B cell (primary cell): ENCODE results near the gene PRKN. TPM values are rescaled to one million over a fixed set of nuclear protein-coding genes. Genes with fewer than 3 reads are reported as not detected.

Experiments used
- ATAC-seq: fragments of 200-7000 bp; cut with Tn5 transposase; one replicate; pipeline ENCODE4 v1.10.0; 2021; ENCODE audit warnings: low read depth, mild to moderate bottlenecking, moderate number of reproducible peaks, moderate library complexity
- CTCF ChIA-PET: fragments of 350-600 bp; sonication (Branson Sonifier 250); formaldehyde crosslinking; loops from one replicate; lab custom pipeline; 2021; ENCODE audit warnings: antibody characterized with exemption, inconsistent platforms; lab: Charles Lee
- POLR2A ChIA-PET: fragments of 350-600 bp; sonication (Branson Sonifier 250); formaldehyde crosslinking; loops from one replicate; lab custom pipeline; 2021; ENCODE audit warnings: antibody characterized with exemption; lab: Charles Lee
- DNase-seq: peaks from one replicate; pipeline ENCODE4 v3.0.0; 2013
- H2AFZ ChIP-seq: 2 replicates; pipeline ENCODE4 v1.6.1; 2012; ENCODE audit warnings: mild to moderate bottlenecking, low read depth, low read length; ENCODE audit not compliant: insufficient read depth, poor library complexity, severe bottlenecking
- H3K27ac ChIP-seq, 2 donors: 1 replicate in 1 of 2; 2 replicates in 1 of 2; pipeline ENCODE4 v1.5.1; 2012 to 2013; ENCODE audit warnings: low read length in 2 of 2, mild to moderate bottlenecking in 2 of 2, moderate library complexity in 1 of 2
- H3K27me3 ChIP-seq, 4 experiments: fragments of 200-600 bp in 1 of 4; sonication (generic) in 1 of 4; replicated peaks in 1 of 4; 1 replicate in 2 of 4; 2 replicates in 2 of 4; pipeline versions ENCODE4 v1.6.1 to v1.7.0; 2013 to 2016; ENCODE audit warnings: low read length in 3 of 4, mild to moderate bottlenecking in 2 of 4, mixed read lengths in 1 of 4, moderate library complexity in 1 of 4; ENCODE audit not compliant: insufficient read depth in 4 of 4, control insufficient read depth in 3 of 4; ENCODE audit errors: control extremely low read depth in 1 of 4
- H3K36me3 ChIP-seq, 2 experiments: replicated peaks in 1 of 2; 1 replicate in 1 of 2; 2 replicates in 1 of 2; pipeline versions ENCODE4 v1.6.1 to v1.7.1; 2013; ENCODE audit warnings: low read length in 1 of 2; ENCODE audit not compliant: insufficient read depth in 2 of 2, control insufficient read depth in 1 of 2; ENCODE audit errors: control extremely low read depth in 1 of 2, extremely low read depth in 1 of 2
- H3K4me1 ChIP-seq, 2 donors: fragments of 200-600 bp in 1 of 2; sonication (generic) in 1 of 2; 1 replicate in 1 of 2; 2 replicates in 1 of 2; pipeline versions ENCODE4 v1.5.1 to v1.6.1; 2013 to 2017; ENCODE audit warnings: low read length in 2 of 2; ENCODE audit not compliant: control insufficient read depth in 2 of 2, insufficient read depth in 2 of 2
- H3K4me2 ChIP-seq: replicated peaks from 2 replicates; pipeline ENCODE3; 2012; ENCODE audit warnings: mild to moderate bottlenecking, low read depth, low read length; ENCODE audit not compliant: poor library complexity, severe bottlenecking
- H3K4me3 ChIP-seq, 5 experiments: fragments of 200-600 bp in 1 of 5; sonication (generic) in 1 of 5; 1 replicate in 3 of 5; 2 replicates in 2 of 5; pipeline versions ENCODE4 v1.5.1 to v1.7.0; 2011 to 2016; ENCODE audit warnings: low read length in 4 of 5, mild to moderate bottlenecking in 4 of 5, low read depth in 2 of 5, control low read depth in 1 of 5, moderate library complexity in 1 of 5; ENCODE audit not compliant: insufficient read depth in 1 of 5; ENCODE audit errors: control extremely low read depth in 1 of 5, extremely low read depth in 1 of 5
- H3K79me2 ChIP-seq: fragments of 200-600 bp; sonication (generic); one replicate; pipeline ENCODE4 v1.6.0; 2016; ENCODE audit warnings: low read length; ENCODE audit not compliant: control insufficient read depth, insufficient read depth
- H3K9ac ChIP-seq: fragments of 200-600 bp; sonication (generic); 2 replicates; pipeline ENCODE4 v1.6.1; 2017; ENCODE audit warnings: mild to moderate bottlenecking, low read length, moderate library complexity
- H3K9me3 ChIP-seq, 3 donors: one replicate each; pipeline versions ENCODE4 v1.6.1 to v1.7.1; 2013; ENCODE audit warnings: low read length in 2 of 3; ENCODE audit not compliant: control insufficient read depth in 2 of 3, insufficient read depth in 1 of 3; ENCODE audit errors: control extremely low read depth in 1 of 3
- H4K20me1 ChIP-seq: 2 replicates; pipeline ENCODE4 v1.6.0; 2012; ENCODE audit warnings: mild to moderate bottlenecking, low read length; ENCODE audit not compliant: insufficient read depth, control insufficient read depth, poor library complexity, severe bottlenecking
- H3K27ac Mint-ChIP-seq: one replicate; pipeline ENCODE4 v1.8.0; 2021; ENCODE audit warnings: mixed read lengths
- H3K27me3 Mint-ChIP-seq: one replicate; pipeline ENCODE4 v1.8.0; 2021; ENCODE audit warnings: mixed read lengths
- H3K4me1 Mint-ChIP-seq: one replicate; pipeline ENCODE4 v1.8.0; 2021; ENCODE audit warnings: mixed read lengths
- H3K4me3 Mint-ChIP-seq: one replicate; pipeline ENCODE4 v1.8.0; 2021; ENCODE audit warnings: mixed read lengths
- H3K9me3 Mint-ChIP-seq: one replicate; pipeline ENCODE4 v1.8.0; 2022; ENCODE audit warnings: mixed read lengths; ENCODE audit not compliant: insufficient read depth
- EZH2 ChIP-seq: IDR thresholded peaks from 2 replicates; pipeline ENCODE4 v1.6.1; 2012; ENCODE audit warnings: borderline replicate concordance, low read depth, mild to moderate bottlenecking, moderate library complexity, low read length; ENCODE audit not compliant: insufficient read depth, poor library complexity, severe bottlenecking
- WGBS: methylation state at CpG from one replicate; pipeline ENCODE4 v1.1.5; 2013; ENCODE audit warnings: missing lambda C conversion rate; ENCODE audit not compliant: insufficient coverage; 5-methylcytosine and 5-hydroxymethylcytosine counted together
- intact Hi-C: fragments of 100-400 bp; cut with micrococcal nuclease; formaldehyde crosslinking; loops from one replicate; pipeline ENCODE4 v1.10.0; 2022
- polyA plus RNA-seq: library from polyadenylated mRNA; depleted of rRNA; stranded (reverse); fragments of >200 nt; gene quantifications from 2 replicates; pipeline ENCODE4 v1.2.3, GENCODE V29; 2012
- total RNA-seq, 2 donors: library from RNA; stranded (reverse); fragments of 120-200 nt in 1 of 2; gene quantifications; 1 replicate in 1 of 2; 2 replicates in 1 of 2; pipeline versions ENCODE4 v1.2.3 to v1.2.4, GENCODE V29; 2013 to 2022
- TF ChIP-seq, protein P1 (sequence below): fragments of 200-600 bp; IDR thresholded peaks from one replicate; pipeline ENCODE4 v1.8.0; 2022; ENCODE audit warnings: antibody characterized with exemption, mild to moderate bottlenecking

The PRKN gene
- total and polyA plus RNA-seq, 2 donors (not counting 1 experiment from before 2014, with no cell fraction given), result 1.6 to 6.2 TPM

GRCh38 chr6:161832622-161833021, 894.9 kb downstream of the PRKN start:
- no peak overlapping the region for H3K4me2 ChIP-seq
- H3K9me3 ChIP-seq, result peaks cover 0 to 3% (median 0%) of the 10 kb centered on the region in 3 donors
- Mint-ChIP-seq H3K27ac (no peak overlapping the region), H3K4me1 (no peaks in the 10 kb centered on the region), H3K9me3 (no peaks in the 10 kb centered on the region), H3K4me3 (no peak overlapping the region), H3K27me3 (peaks cover 5% of the 10 kb centered on the region)
- intact Hi-C loops, result no loop called here
- H3K4me3 ChIP-seq, result no peak overlapping the region
- no peak for DNase-seq
- ChIA-PET POLR2A (no interaction called here), CTCF (no interaction called here)
- no peak overlapping the region for H3K9ac ChIP-seq
- no peaks in the 10 kb centered on the region for H3K36me3 ChIP-seq
- H3K4me1 ChIP-seq, result no peaks in the 10 kb centered on the region
- no peaks in the 10 kb centered on the region for H3K79me2 ChIP-seq
- H4K20me1 ChIP-seq, result no peaks in the 10 kb centered on the region
- H3K27ac ChIP-seq, result no peak overlapping the region
- TF ChIP-seq EZH2, result no peak
- TF ChIP-seq, protein P1, sequence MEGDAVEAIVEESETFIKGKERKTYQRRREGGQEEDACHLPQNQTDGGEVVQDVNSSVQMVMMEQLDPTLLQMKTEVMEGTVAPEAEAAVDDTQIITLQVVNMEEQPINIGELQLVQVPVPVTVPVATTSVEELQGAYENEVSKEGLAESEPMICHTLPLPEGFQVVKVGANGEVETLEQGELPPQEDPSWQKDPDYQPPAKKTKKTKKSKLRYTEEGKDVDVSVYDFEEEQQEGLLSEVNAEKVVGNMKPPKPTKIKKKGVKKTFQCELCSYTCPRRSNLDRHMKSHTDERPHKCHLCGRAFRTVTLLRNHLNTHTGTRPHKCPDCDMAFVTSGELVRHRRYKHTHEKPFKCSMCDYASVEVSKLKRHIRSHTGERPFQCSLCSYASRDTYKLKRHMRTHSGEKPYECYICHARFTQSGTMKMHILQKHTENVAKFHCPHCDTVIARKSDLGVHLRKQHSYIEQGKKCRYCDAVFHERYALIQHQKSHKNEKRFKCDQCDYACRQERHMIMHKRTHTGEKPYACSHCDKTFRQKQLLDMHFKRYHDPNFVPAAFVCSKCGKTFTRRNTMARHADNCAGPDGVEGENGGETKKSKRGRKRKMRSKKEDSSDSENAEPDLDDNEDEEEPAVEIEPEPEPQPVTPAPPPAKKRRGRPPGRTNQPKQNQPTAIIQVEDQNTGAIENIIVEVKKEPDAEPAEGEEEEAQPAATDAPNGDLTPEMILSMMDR, result no peak
- ATAC-seq, result no peak
- no peak overlapping the region for H2AFZ ChIP-seq
- no peaks in the 10 kb centered on the region for H3K27me3 ChIP-seq
- WGBS, result 80% methylated on average over 2 of the region's 12 CpGs

DNA sequence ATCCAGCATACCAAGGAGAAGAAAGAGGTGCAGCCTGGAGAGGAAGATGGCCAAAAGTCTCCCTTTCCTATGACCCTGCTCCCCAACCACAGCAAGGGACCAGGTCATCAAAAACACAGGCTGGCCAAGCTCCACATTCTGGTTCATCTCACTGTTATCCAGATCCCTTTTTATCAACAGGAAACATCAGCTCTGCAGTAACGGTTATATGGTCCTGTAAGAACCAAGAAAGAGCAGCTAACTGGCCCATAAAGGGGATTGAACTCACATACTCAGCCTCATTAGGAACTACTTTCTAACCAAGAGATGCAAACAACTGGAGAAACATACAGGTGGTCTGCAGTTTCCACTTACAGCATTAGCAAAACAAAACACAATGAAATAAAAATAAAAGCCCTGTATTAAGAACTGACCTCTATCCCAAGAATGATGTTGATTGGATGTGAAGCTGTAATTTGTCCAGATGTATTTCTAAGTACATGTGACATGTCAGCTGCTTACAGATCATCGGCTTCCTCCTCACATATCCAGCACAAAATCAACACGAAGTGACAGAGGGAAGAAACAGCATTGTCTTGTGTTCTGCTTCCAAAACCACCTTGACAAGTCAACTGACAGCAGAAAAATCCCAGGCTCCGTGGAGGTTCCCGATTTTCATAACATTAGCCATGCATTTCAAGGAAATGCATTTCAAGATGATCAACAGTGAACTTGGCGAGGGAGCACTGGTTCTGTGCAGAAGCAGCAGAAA, 896.5 kb downstream of the PRKN start:
- no peak for DNase-seq
- WGBS, result 18% methylated on average over 6 of the region's 6 CpGs
- CTCF ChIA-PET, result no interaction called here

More for the DNA sequence above, 896.5 kb downstream of the PRKN start:
- Histone ChIP-seq H3K27ac (no peak overlapping the region), H3K27me3 (no peaks in the 10 kb centered on the region), H3K9me3 (peaks cover 0 to 3% (median 0%) of the 10 kb centered on the region in 3 donors), H3K36me3 (no peaks in the 10 kb centered on the region), H4K20me1 (no peaks in the 10 kb centered on the region), H3K4me1 (no peaks in the 10 kb centered on the region), H3K79me2 (no peaks in the 10 kb centered on the region), H3K9ac (no peak overlapping the region), H3K4me2 (no peak overlapping the region), H2AFZ (no peak overlapping the region), H3K4me3 (no peak overlapping the region)
- no peak for ATAC-seq
- no peak overlapping the region for H3K4me3 Mint-ChIP-seq
- no peaks in the 10 kb centered on the region for H3K4me1 Mint-ChIP-seq
- H3K27me3 Mint-ChIP-seq, result peaks cover 5% of the 10 kb centered on the region
- intact Hi-C loops, result no loop called here
- no peaks in the 10 kb centered on the region for H3K9me3 Mint-ChIP-seq
- H3K27ac Mint-ChIP-seq, result no peak overlapping the region
- TF ChIP-seq, protein P1, result no peak
- TF ChIP-seq EZH2, result no peak
- POLR2A ChIA-PET, result no interaction called here
